ENCODE results near the gene TNFRSF19. TPM values are rescaled to one million over a fixed set of nuclear protein-coding genes. Genes with fewer than 3 reads are reported as not detected.
"Not testable (repeated sequence)": the region's sequence is repeated elsewhere in the genome, so short reads cannot be mapped to it uniquely, and the experiment has no call there.

The TNFRSF19 gene
- total and polyA plus RNA-seq, 2 of the 8 experiments (the other 6 are each of a cell fraction or from before 2014, with no cell fraction given): 0.50 to 0.95 TPM

DNA sequence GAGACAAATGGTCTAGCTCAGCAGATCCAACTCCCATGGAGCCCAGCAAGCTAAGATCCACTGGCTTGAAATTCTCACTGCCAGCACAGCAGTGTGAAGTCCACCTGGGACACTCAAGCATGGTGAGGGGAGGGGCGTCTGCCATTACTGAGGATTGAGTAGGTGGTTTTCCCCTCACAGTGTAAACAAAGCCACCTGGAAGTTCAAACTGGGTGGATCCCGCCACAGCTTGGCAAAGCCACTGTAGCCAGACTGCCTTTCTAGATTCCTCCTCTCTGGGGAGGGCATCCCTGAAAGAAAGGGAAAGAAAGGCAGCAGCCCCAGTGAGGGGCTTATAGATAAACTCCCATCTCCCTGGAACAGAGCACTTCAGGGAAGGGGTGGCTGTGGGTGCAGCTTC lies 24.1 kb downstream of the TNFRSF19 start:
- H3K23ac ChIP-seq (ENCODE audit: insufficient read length); H2BK120ac ChIP-seq (replicated peaks; ENCODE audit: low read depth, low read length); H3K4me3 ChIP-seq (ENCODE audit: extremely low read depth in 1 of 4, insufficient read depth in 2 of 4, low read depth in 3 of 4, low read length in 4 of 4); H3K14ac ChIP-seq (ENCODE audit: insufficient read length); POLR2A ChIA-PET (ENCODE audit: partially characterized antibody); H3K4me1 ChIP-seq (replicated peaks in 1 of 4; ENCODE audit: control insufficient read depth in 3 of 4, insufficient read depth in 4 of 4, low read length in 3 of 4); DNase-seq (ENCODE audit: low read depth in 1 of 2, low spot score in 2 of 2); H3K18ac ChIP-seq (ENCODE audit: extremely low read depth, low read length); H3K4ac ChIP-seq (replicated peaks; ENCODE audit: insufficient read length, low read depth, low read length); H3K4me2 ChIP-seq (ENCODE audit: insufficient read depth in 1 of 2, low read depth in 2 of 2, low read length in 2 of 2); H2BK12ac ChIP-seq (ENCODE audit: low read depth, low read length); FAIRE-seq; H3K56ac ChIP-seq (replicated peaks; ENCODE audit: insufficient read length, low read depth, low read length); H3K27me3 ChIP-seq (replicated peaks in 1 of 4; ENCODE audit: control insufficient read depth in 3 of 4, extremely low read depth in 1 of 4, insufficient read depth in 3 of 4, low read length in 3 of 4); H3K36me3 ChIP-seq (ENCODE audit: control insufficient read depth in 2 of 4, insufficient read depth in 4 of 4, low read length in 3 of 4); H4K91ac ChIP-seq (replicated peaks; ENCODE audit: insufficient read length, low read length); H3K79me2 ChIP-seq (ENCODE audit: control insufficient read depth in 1 of 2, insufficient read depth in 2 of 2, low read length in 2 of 2); H2BK5ac ChIP-seq (ENCODE audit: low read depth, low read length); H4K5ac ChIP-seq (ENCODE audit: insufficient read length, low read depth, low read length); H4K8ac ChIP-seq (ENCODE audit: extremely low read depth, insufficient read depth, low read length); H3K79me1 ChIP-seq (ENCODE audit: low read depth, low read length); H2AFZ ChIP-seq (ENCODE audit: low read length); H3K27ac ChIP-seq (ENCODE audit: low read depth, low read length); H4K20me1 ChIP-seq (replicated peaks in 1 of 2; ENCODE audit: control insufficient read depth in 1 of 2, insufficient read depth in 2 of 2, low read length in 2 of 2); H2AK5ac ChIP-seq (ENCODE audit: low read depth, low read length); H2BK15ac ChIP-seq (ENCODE audit: low read length); H3K9ac ChIP-seq (replicated peaks in 1 of 4; ENCODE audit: extremely low read depth in 1 of 4, low read depth in 3 of 4, low read length in 3 of 4); H3K23me2 ChIP-seq (ENCODE audit: low read depth, low read length); H2BK20ac ChIP-seq (ENCODE audit: low read length); H3K9me3 ChIP-seq (ENCODE audit: insufficient read depth in 2 of 2, low read depth in 1 of 2, low read length in 1 of 2): not testable (repeated sequence)
- CTCF ChIA-PET (ENCODE audit: partially characterized antibody): interaction anchor here (0.7 kb wide), 1 partner anchor 296 kb away, joined by 3 read pairs; no protein-coding TSS in a partner anchor
- WGBS, 2 experiments (ENCODE audit: extremely low coverage in 1 of 2, insufficient coverage in 1 of 2, insufficient read length in 1 of 2, insufficient replicate concordance in 2 of 2, low coverage in 1 of 2, low lambda C conversion rate in 2 of 2, missing lambda C conversion rate in 1 of 2): 73% methylated on average over 2 of the region's 2 CpGs; no CpG with 5 or more reads in 1 of the 2 experiments
